HepG2 (cell line): Measurements from ENCODE around the gene TMBIM1. TPM values are rescaled to one million over a fixed set of nuclear protein-coding genes. Genes with fewer than 3 reads are reported as not detected.

Experiments used
- BORCS8-MEF2B ChIP-seq: sonication (generic); formaldehyde crosslinking; IDR thresholded peaks from 2 replicates; pipeline ENCODE4 v1.8.0; 2022; ENCODE audit warnings: mild to moderate bottlenecking, missing genetic modification reagents
- ETV6 ChIP-seq: sonication (generic); formaldehyde crosslinking; conservative IDR thresholded peaks from 2 replicates; pipeline ENCODE4 v1.4.0; 2020; ENCODE audit warnings: missing genetic modification reagents
- LCORL ChIP-seq, 2 experiments: fragments of 450-650 bp in 1 of 2; sonication (generic) in 1 of 2; formaldehyde crosslinking in 1 of 2; IDR thresholded peaks; 2 replicates each; pipeline versions ENCODE4 v1.5.0 to v1.6.1; 2017 to 2020; ENCODE audit warnings: antibody characterized with exemption in 1 of 2, missing genetic modification reagents in 1 of 2
- NR2F6 ChIP-seq, 2 experiments: IDR thresholded peaks; 2 replicates each; pipeline ENCODE4 v1.6.1; 2016; ENCODE audit warnings: antibody characterized with exemption in 1 of 2, mild to moderate bottlenecking in 1 of 2
- TBX2 ChIP-seq: sonication (generic); formaldehyde crosslinking; IDR thresholded peaks from 2 replicates; pipeline ENCODE4 v1.5.0; 2020; ENCODE audit warnings: missing genetic modification reagents, mild to moderate bottlenecking, borderline replicate concordance
- TEAD3 ChIP-seq: optimal IDR thresholded peaks from 2 replicates; pipeline ENCODE3; 2016; ENCODE audit warnings: borderline replicate concordance
- polyA plus RNA-seq, 8 experiments: library from polyadenylated mRNA; depleted of rRNA in 3 of 8; stranded (reverse) in 7 of 8; unstranded in 1 of 8; fragments of >200 nt; fragmentation: Illumina TruSeq in 4 of 8; extraction: Trizol in 4 of 8; gene quantifications; 2 replicates each; pipeline versions ENCODE4 v1.2.1 to v1.2.3, GENCODE V29; 2011 to 2016; ENCODE audit warnings: low read depth in 4 of 8, missing spikeins in 1 of 8, mixed read lengths in 1 of 8; ENCODE audit not compliant: insufficient read depth in 1 of 8
- total RNA-seq, 5 experiments: library from RNA; depleted of rRNA; stranded (reverse); fragments of >200 nt; fragmentation: Illumina TruSeq; extraction: Trizol; gene quantifications; 2 replicates each; pipeline ENCODE4 v1.2.3, GENCODE V29; 2016; ENCODE audit warnings: low read depth in 1 of 5
- TF ChIP-seq, protein P1 (sequence below), 2 experiments: fragments of 450-650 bp in 1 of 2; sonication (generic) in 1 of 2; formaldehyde crosslinking; IDR thresholded peaks; 2 replicates each; pipeline versions ENCODE4 v1.5.0 to v1.8.0; 2020 to 2022; ENCODE audit warnings: mild to moderate bottlenecking in 1 of 2, missing genetic modification reagents in 1 of 2
- TF ChIP-seq, protein P2 (sequence below): IDR thresholded peaks from 2 replicates; pipeline ENCODE4 v1.6.1; 2016; ENCODE audit warnings: low read depth
- TF ChIP-seq, protein P3 (sequence below): sonication (generic); formaldehyde crosslinking; IDR thresholded peaks from 2 replicates; pipeline ENCODE4 v1.9.0; 2021; ENCODE audit warnings: missing genetic modification reagents, borderline replicate concordance
- TF ChIP-seq, protein P4 (sequence below): sonication (generic); formaldehyde crosslinking; IDR thresholded peaks from 2 replicates; pipeline ENCODE4 v1.4.0; 2020; ENCODE audit warnings: missing genetic modification reagents, borderline replicate concordance
- TF ChIP-seq, protein P5 (sequence below): sonication (generic); formaldehyde crosslinking; conservative IDR thresholded peaks from 2 replicates; pipeline ENCODE4 v1.8.0; 2022; ENCODE audit warnings: mild to moderate bottlenecking, moderate library complexity, missing genetic modification reagents

TMBIM1 gene
- total and polyA plus RNA-seq, 2 of the 13 experiments (the other 11 are each of a cell fraction or from before 2014, with no cell fraction given), result 127 to 139 TPM

DNA sequence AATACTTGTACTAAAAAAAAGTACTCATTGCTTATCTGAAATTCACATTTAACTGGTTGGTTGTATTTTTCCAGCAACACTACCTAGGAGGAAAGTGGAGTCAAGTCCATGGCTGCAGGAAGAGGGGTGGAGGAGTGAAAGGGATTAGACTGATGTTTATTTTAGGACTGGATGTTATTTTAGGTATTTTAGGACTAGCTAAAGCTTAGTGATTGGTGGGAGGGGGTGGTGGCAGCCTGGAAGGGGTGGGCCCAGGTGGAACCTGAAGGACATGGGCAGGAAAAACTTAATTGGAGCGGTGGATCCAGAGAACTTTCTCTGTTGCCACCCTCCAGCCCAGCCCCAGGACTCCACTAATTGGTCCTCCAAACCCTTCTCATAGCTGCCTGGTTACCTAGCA, 3.9 kb upstream of the TMBIM1 start (continued):
- TF ChIP-seq, protein P1, sequence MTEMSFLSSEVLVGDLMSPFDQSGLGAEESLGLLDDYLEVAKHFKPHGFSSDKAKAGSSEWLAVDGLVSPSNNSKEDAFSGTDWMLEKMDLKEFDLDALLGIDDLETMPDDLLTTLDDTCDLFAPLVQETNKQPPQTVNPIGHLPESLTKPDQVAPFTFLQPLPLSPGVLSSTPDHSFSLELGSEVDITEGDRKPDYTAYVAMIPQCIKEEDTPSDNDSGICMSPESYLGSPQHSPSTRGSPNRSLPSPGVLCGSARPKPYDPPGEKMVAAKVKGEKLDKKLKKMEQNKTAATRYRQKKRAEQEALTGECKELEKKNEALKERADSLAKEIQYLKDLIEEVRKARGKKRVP (CRISPR knock-in tag; IDR thresholded peaks at IDR 0.05), result no peak
- TF ChIP-seq LCORL (IDR thresholded peaks at IDR 0.05) (0 out of 2 replicates have a peak, but pooled peaks have one; percentile 39), LCORL (CRISPR knock-in tag; IDR thresholded peaks at IDR 0.05) (peak; percentile 30; the same call in 1 of the 2 replicates), NR2F6 (IDR thresholded peaks at IDR 0.05) (no peak), NR2F6 (CRISPR knock-in tag; IDR thresholded peaks at IDR 0.05) (no peak), BORCS8-MEF2B (CRISPR knock-in tag) (no peak), ETV6 (CRISPR knock-in tag) (no peak), TEAD3 (CRISPR knock-in tag) (peak; percentile 43), TBX2 (0 out of 2 replicates have a peak, but pooled peaks have one; percentile 3)
- TF ChIP-seq, protein P2, sequence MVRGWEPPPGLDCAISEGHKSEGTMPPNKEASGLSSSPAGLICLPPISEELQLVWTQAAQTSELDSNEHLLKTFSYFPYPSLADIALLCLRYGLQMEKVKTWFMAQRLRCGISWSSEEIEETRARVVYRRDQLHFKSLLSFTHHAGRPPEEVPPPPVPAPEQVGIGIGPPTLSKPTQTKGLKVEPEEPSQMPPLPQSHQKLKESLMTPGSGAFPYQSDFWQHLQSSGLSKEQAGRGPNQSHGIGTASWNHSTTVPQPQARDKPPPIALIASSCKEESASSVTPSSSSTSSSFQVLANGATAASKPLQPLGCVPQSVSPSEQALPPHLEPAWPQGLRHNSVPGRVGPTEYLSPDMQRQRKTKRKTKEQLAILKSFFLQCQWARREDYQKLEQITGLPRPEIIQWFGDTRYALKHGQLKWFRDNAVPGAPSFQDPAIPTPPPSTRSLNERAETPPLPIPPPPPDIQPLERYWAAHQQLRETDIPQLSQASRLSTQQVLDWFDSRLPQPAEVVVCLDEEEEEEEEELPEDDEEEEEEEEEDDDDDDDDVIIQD (CRISPR knock-in tag), result no peak
- TF ChIP-seq, protein P3, sequence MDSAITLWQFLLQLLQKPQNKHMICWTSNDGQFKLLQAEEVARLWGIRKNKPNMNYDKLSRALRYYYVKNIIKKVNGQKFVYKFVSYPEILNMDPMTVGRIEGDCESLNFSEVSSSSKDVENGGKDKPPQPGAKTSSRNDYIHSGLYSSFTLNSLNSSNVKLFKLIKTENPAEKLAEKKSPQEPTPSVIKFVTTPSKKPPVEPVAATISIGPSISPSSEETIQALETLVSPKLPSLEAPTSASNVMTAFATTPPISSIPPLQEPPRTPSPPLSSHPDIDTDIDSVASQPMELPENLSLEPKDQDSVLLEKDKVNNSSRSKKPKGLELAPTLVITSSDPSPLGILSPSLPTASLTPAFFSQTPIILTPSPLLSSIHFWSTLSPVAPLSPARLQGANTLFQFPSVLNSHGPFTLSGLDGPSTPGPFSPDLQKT (CRISPR knock-in tag), result no peak
- TF ChIP-seq, protein P4, sequence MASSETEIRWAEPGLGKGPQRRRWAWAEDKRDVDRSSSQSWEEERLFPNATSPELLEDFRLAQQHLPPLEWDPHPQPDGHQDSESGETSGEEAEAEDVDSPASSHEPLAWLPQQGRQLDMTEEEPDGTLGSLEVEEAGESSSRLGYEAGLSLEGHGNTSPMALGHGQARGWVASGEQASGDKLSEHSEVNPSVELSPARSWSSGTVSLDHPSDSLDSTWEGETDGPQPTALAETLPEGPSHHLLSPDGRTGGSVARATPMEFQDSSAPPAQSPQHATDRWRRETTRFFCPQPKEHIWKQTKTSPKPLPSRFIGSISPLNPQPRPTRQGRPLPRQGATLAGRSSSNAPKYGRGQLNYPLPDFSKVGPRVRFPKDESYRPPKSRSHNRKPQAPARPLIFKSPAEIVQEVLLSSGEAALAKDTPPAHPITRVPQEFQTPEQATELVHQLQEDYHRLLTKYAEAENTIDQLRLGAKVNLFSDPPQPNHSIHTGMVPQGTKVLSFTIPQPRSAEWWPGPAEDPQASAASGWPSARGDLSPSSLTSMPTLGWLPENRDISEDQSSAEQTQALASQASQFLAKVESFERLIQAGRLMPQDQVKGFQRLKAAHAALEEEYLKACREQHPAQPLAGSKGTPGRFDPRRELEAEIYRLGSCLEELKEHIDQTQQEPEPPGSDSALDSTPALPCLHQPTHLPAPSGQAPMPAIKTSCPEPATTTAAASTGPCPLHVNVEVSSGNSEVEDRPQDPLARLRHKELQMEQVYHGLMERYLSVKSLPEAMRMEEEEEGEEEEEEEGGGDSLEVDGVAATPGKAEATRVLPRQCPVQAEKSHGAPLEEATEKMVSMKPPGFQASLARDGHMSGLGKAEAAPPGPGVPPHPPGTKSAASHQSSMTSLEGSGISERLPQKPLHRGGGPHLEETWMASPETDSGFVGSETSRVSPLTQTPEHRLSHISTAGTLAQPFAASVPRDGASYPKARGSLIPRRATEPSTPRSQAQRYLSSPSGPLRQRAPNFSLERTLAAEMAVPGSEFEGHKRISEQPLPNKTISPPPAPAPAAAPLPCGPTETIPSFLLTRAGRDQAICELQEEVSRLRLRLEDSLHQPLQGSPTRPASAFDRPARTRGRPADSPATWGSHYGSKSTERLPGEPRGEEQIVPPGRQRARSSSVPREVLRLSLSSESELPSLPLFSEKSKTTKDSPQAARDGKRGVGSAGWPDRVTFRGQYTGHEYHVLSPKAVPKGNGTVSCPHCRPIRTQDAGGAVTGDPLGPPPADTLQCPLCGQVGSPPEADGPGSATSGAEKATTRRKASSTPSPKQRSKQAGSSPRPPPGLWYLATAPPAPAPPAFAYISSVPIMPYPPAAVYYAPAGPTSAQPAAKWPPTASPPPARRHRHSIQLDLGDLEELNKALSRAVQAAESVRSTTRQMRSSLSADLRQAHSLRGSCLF (CRISPR knock-in tag), result no peak
- TF ChIP-seq, protein P5, sequence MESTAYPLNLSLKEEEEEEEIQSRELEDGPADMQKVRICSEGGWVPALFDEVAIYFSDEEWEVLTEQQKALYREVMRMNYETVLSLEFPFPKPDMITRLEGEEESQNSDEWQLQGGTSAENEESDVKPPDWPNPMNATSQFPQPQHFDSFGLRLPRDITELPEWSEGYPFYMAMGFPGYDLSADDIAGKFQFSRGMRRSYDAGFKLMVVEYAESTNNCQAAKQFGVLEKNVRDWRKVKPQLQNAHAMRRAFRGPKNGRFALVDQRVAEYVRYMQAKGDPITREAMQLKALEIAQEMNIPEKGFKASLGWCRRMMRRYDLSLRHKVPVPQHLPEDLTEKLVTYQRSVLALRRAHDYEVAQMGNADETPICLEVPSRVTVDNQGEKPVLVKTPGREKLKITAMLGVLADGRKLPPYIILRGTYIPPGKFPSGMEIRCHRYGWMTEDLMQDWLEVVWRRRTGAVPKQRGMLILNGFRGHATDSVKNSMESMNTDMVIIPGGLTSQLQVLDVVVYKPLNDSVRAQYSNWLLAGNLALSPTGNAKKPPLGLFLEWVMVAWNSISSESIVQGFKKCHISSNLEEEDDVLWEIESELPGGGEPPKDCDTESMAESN (CRISPR knock-in tag), result no peak
